ENCODE measurements around the gene WDR88.
"Not testable (repeated sequence)": the region's sequence is repeated elsewhere in the genome, so short reads cannot be mapped to it uniquely, and the experiment has no call there.

Gene WDR88

GRCh38 chr19:33207903-33208302 lies 76.0 kb downstream of the WDR88 start:
- H4K20me1 ChIP-seq (ENCODE audit: insufficient read depth, low read length), result no peaks in the 10 kb centered on the region
- no peak overlapping the region for H2AFZ ChIP-seq (ENCODE audit: low read length)
- H3K4me3 ChIP-seq (ENCODE audit: low read depth, low read length, poor library complexity, severe bottlenecking), result no peak overlapping the region
- no peak overlapping the region for H3K27ac ChIP-seq (ENCODE audit: low read depth, low read length, poor library complexity, severe bottlenecking)
- no peaks in the 10 kb centered on the region for H3K79me2 ChIP-seq (ENCODE audit: insufficient read depth, low read length)
- no peak overlapping the region for H3K9ac ChIP-seq (ENCODE audit: low read length)
- H3K9me3 ChIP-seq (ENCODE audit: low read length), result no peaks in the 10 kb centered on the region
- H3F3A ChIP-seq (ENCODE audit: insufficient read depth, low read length), result no peaks in the 10 kb centered on the region
- H3K4me1 ChIP-seq (ENCODE audit: insufficient read depth, low read length, severe bottlenecking), result no peaks in the 10 kb centered on the region
- no peak overlapping the region for H3K4me2 ChIP-seq (ENCODE audit: low read length)
- no peaks in the 10 kb centered on the region; the same call in 1 of the 2 replicates for H3K27me3 ChIP-seq (ENCODE audit: insufficient read depth, low read length)
- TF ChIP-seq EZH2 (IDR thresholded peaks at IDR 0.05; ENCODE audit: borderline replicate concordance, low read length) (no peak), CTCF (IDR thresholded peaks at IDR 0.05; ENCODE audit: low read length) (no peak)
- no peaks in the 10 kb centered on the region for H3K9me2 ChIP-seq (ENCODE audit: low read depth, low read length)
- no peaks in the 10 kb centered on the region for H3K36me3 ChIP-seq (ENCODE audit: insufficient read depth, low read length)

- H3K9me3 ChIP-seq (ENCODE audit: low read length), result no peaks in the 10 kb centered on the region
- H3K4me2 ChIP-seq (ENCODE audit: low read length), result no peak overlapping the region
- no peak for TF ChIP-seq CTCF (IDR thresholded peaks at IDR 0.05; ENCODE audit: low read length)
- TF ChIP-seq EZH2 (IDR thresholded peaks at IDR 0.05; ENCODE audit: borderline replicate concordance, low read length), result no peak
- no peaks in the 10 kb centered on the region for H3K9me2 ChIP-seq (ENCODE audit: low read depth, low read length)
- H3K9ac ChIP-seq (ENCODE audit: low read length), result no peak overlapping the region
- H3F3A ChIP-seq (ENCODE audit: insufficient read depth, low read length), result no peaks in the 10 kb centered on the region
- H3K79me2 ChIP-seq (ENCODE audit: insufficient read depth, low read length), result no peaks in the 10 kb centered on the region
- H3K36me3 ChIP-seq (ENCODE audit: insufficient read depth, low read length), result no peaks in the 10 kb centered on the region
- H3K27me3 ChIP-seq (ENCODE audit: insufficient read depth, low read length), result no peaks in the 10 kb centered on the region; the same call in 1 of the 2 replicates
- no peak overlapping the region for H3K4me3 ChIP-seq (ENCODE audit: low read depth, low read length, poor library complexity, severe bottlenecking)
- no peak overlapping the region for H2AFZ ChIP-seq (ENCODE audit: low read length)
- H3K4me1 ChIP-seq (ENCODE audit: insufficient read depth, low read length, severe bottlenecking), result no peaks in the 10 kb centered on the region
- H4K20me1 ChIP-seq (ENCODE audit: insufficient read depth, low read length), result no peaks in the 10 kb centered on the region
- H3K27ac ChIP-seq (ENCODE audit: low read depth, low read length, poor library complexity, severe bottlenecking), result no peak overlapping the region
Observed at GRCh38 chr19:33208371-33208895, 76.5 kb downstream of the WDR88 start.

- no peaks in the 10 kb centered on the region; the same call in 1 of the 2 replicates for H3K27me3 ChIP-seq (ENCODE audit: insufficient read depth, low read length)
- H2AFZ ChIP-seq (ENCODE audit: low read length), result no peak overlapping the region
- no peaks in the 10 kb centered on the region for H3K4me1 ChIP-seq (ENCODE audit: insufficient read depth, low read length, severe bottlenecking)
- TF ChIP-seq CTCF (IDR thresholded peaks at IDR 0.05; ENCODE audit: low read length), result no peak
- no peak for TF ChIP-seq EZH2 (IDR thresholded peaks at IDR 0.05; ENCODE audit: borderline replicate concordance, low read length)
- no peaks in the 10 kb centered on the region for H3F3A ChIP-seq (ENCODE audit: insufficient read depth, low read length)
- no peaks in the 10 kb centered on the region for H3K9me2 ChIP-seq (ENCODE audit: low read depth, low read length)
- H3K4me2 ChIP-seq (ENCODE audit: low read length), result no peak overlapping the region
- H3K4me3 ChIP-seq (ENCODE audit: low read depth, low read length, poor library complexity, severe bottlenecking), result no peak overlapping the region
- no peaks in the 10 kb centered on the region for H3K79me2 ChIP-seq (ENCODE audit: insufficient read depth, low read length)
- H3K9me3 ChIP-seq (ENCODE audit: low read length), result no peaks in the 10 kb centered on the region
- no peak overlapping the region for H3K27ac ChIP-seq (ENCODE audit: low read depth, low read length, poor library complexity, severe bottlenecking)
- H3K9ac ChIP-seq (ENCODE audit: low read length), result no peak overlapping the region
- H3K36me3 ChIP-seq (ENCODE audit: insufficient read depth, low read length), result no peaks in the 10 kb centered on the region
- H4K20me1 ChIP-seq (ENCODE audit: insufficient read depth, low read length), result no peaks in the 10 kb centered on the region
Observed at GRCh38 chr19:33208904-33209849, 77.3 kb downstream of the WDR88 start.

GRCh38 chr19:33209850-33210230 lies 77.9 kb downstream of the WDR88 start:
- H3K4me1 ChIP-seq (ENCODE audit: insufficient read depth, low read length, severe bottlenecking); H3K79me2 ChIP-seq (ENCODE audit: insufficient read depth, low read length); H3K4me3 ChIP-seq (ENCODE audit: low read depth, low read length, poor library complexity, severe bottlenecking); H3K27me3 ChIP-seq (ENCODE audit: insufficient read depth, low read length); H3K9ac ChIP-seq (ENCODE audit: low read length); H3K9me2 ChIP-seq (ENCODE audit: low read depth, low read length); H3K4me2 ChIP-seq (ENCODE audit: low read length); H2AFZ ChIP-seq (ENCODE audit: low read length); H3K36me3 ChIP-seq (ENCODE audit: insufficient read depth, low read length); H3K27ac ChIP-seq (ENCODE audit: low read depth, low read length, poor library complexity, severe bottlenecking); H3F3A ChIP-seq (ENCODE audit: insufficient read depth, low read length); H4K20me1 ChIP-seq (ENCODE audit: insufficient read depth, low read length); H3K9me3 ChIP-seq (ENCODE audit: low read length): not testable (repeated sequence)
